B cell (primary cell): ENCODE data around the gene KLHL7. TPM values are rescaled to one million over a fixed set of nuclear protein-coding genes. Genes with fewer than 3 reads are reported as not detected.
"Not testable (repeated sequence)": the region's sequence is repeated elsewhere in the genome, so short reads cannot be mapped to it uniquely, and the experiment has no call there.

ENCODE experiments used
- ATAC-seq: fragments of 200-7000 bp; cut with Tn5 transposase; one replicate; pipeline ENCODE4 v1.10.0; 2021; ENCODE audit warnings: low read depth, mild to moderate bottlenecking, moderate number of reproducible peaks, moderate library complexity
- CTCF ChIA-PET: fragments of 350-600 bp; sonication (Branson Sonifier 250); formaldehyde crosslinking; loops from one replicate; lab custom pipeline; 2021; ENCODE audit warnings: antibody characterized with exemption, inconsistent platforms; lab: Charles Lee
- POLR2A ChIA-PET: fragments of 350-600 bp; sonication (Branson Sonifier 250); formaldehyde crosslinking; loops from one replicate; lab custom pipeline; 2021; ENCODE audit warnings: antibody characterized with exemption; lab: Charles Lee
- DNase-seq: peaks from one replicate; pipeline ENCODE4 v3.0.0; 2013
- H2AFZ ChIP-seq: 2 replicates; pipeline ENCODE4 v1.6.1; 2012; ENCODE audit warnings: mild to moderate bottlenecking, low read depth, low read length; ENCODE audit not compliant: insufficient read depth, poor library complexity, severe bottlenecking
- H3K27ac ChIP-seq, 2 donors: 1 replicate in 1 of 2; 2 replicates in 1 of 2; pipeline ENCODE4 v1.5.1; 2012 to 2013; ENCODE audit warnings: low read length in 2 of 2, mild to moderate bottlenecking in 2 of 2, moderate library complexity in 1 of 2
- H3K27me3 ChIP-seq, 4 experiments: fragments of 200-600 bp in 1 of 4; sonication (generic) in 1 of 4; replicated peaks in 1 of 4; 1 replicate in 2 of 4; 2 replicates in 2 of 4; pipeline versions ENCODE4 v1.6.1 to v1.7.0; 2013 to 2016; ENCODE audit warnings: low read length in 3 of 4, mild to moderate bottlenecking in 2 of 4, mixed read lengths in 1 of 4, moderate library complexity in 1 of 4; ENCODE audit not compliant: insufficient read depth in 4 of 4, control insufficient read depth in 3 of 4; ENCODE audit errors: control extremely low read depth in 1 of 4
- H3K36me3 ChIP-seq, 2 experiments: replicated peaks in 1 of 2; 1 replicate in 1 of 2; 2 replicates in 1 of 2; pipeline versions ENCODE4 v1.6.1 to v1.7.1; 2013; ENCODE audit warnings: low read length in 1 of 2; ENCODE audit not compliant: insufficient read depth in 2 of 2, control insufficient read depth in 1 of 2; ENCODE audit errors: control extremely low read depth in 1 of 2, extremely low read depth in 1 of 2
- H3K4me1 ChIP-seq, 2 donors: fragments of 200-600 bp in 1 of 2; sonication (generic) in 1 of 2; 1 replicate in 1 of 2; 2 replicates in 1 of 2; pipeline versions ENCODE4 v1.5.1 to v1.6.1; 2013 to 2017; ENCODE audit warnings: low read length in 2 of 2; ENCODE audit not compliant: control insufficient read depth in 2 of 2, insufficient read depth in 2 of 2
- H3K4me2 ChIP-seq: replicated peaks from 2 replicates; pipeline ENCODE3; 2012; ENCODE audit warnings: mild to moderate bottlenecking, low read depth, low read length; ENCODE audit not compliant: poor library complexity, severe bottlenecking
- H3K4me3 ChIP-seq, 5 experiments: fragments of 200-600 bp in 1 of 5; sonication (generic) in 1 of 5; 1 replicate in 3 of 5; 2 replicates in 2 of 5; pipeline versions ENCODE4 v1.5.1 to v1.7.0; 2011 to 2016; ENCODE audit warnings: low read length in 4 of 5, mild to moderate bottlenecking in 4 of 5, low read depth in 2 of 5, control low read depth in 1 of 5, moderate library complexity in 1 of 5; ENCODE audit not compliant: insufficient read depth in 1 of 5; ENCODE audit errors: control extremely low read depth in 1 of 5, extremely low read depth in 1 of 5
- H3K79me2 ChIP-seq: fragments of 200-600 bp; sonication (generic); one replicate; pipeline ENCODE4 v1.6.0; 2016; ENCODE audit warnings: low read length; ENCODE audit not compliant: control insufficient read depth, insufficient read depth
- H3K9ac ChIP-seq: fragments of 200-600 bp; sonication (generic); 2 replicates; pipeline ENCODE4 v1.6.1; 2017; ENCODE audit warnings: mild to moderate bottlenecking, low read length, moderate library complexity
- H3K9me3 ChIP-seq, 3 donors: one replicate each; pipeline versions ENCODE4 v1.6.1 to v1.7.1; 2013; ENCODE audit warnings: low read length in 2 of 3; ENCODE audit not compliant: control insufficient read depth in 2 of 3, insufficient read depth in 1 of 3; ENCODE audit errors: control extremely low read depth in 1 of 3
- H4K20me1 ChIP-seq: 2 replicates; pipeline ENCODE4 v1.6.0; 2012; ENCODE audit warnings: mild to moderate bottlenecking, low read length; ENCODE audit not compliant: insufficient read depth, control insufficient read depth, poor library complexity, severe bottlenecking
- H3K27ac Mint-ChIP-seq: one replicate; pipeline ENCODE4 v1.8.0; 2021; ENCODE audit warnings: mixed read lengths
- H3K27me3 Mint-ChIP-seq: one replicate; pipeline ENCODE4 v1.8.0; 2021; ENCODE audit warnings: mixed read lengths
- H3K4me1 Mint-ChIP-seq: one replicate; pipeline ENCODE4 v1.8.0; 2021; ENCODE audit warnings: mixed read lengths
- H3K4me3 Mint-ChIP-seq: one replicate; pipeline ENCODE4 v1.8.0; 2021; ENCODE audit warnings: mixed read lengths
- H3K9me3 Mint-ChIP-seq: one replicate; pipeline ENCODE4 v1.8.0; 2022; ENCODE audit warnings: mixed read lengths; ENCODE audit not compliant: insufficient read depth
- EZH2 ChIP-seq: IDR thresholded peaks from 2 replicates; pipeline ENCODE4 v1.6.1; 2012; ENCODE audit warnings: borderline replicate concordance, low read depth, mild to moderate bottlenecking, moderate library complexity, low read length; ENCODE audit not compliant: insufficient read depth, poor library complexity, severe bottlenecking
- WGBS: methylation state at CpG from one replicate; pipeline ENCODE4 v1.1.5; 2013; ENCODE audit warnings: missing lambda C conversion rate; ENCODE audit not compliant: insufficient coverage; 5-methylcytosine and 5-hydroxymethylcytosine counted together
- intact Hi-C: fragments of 100-400 bp; cut with micrococcal nuclease; formaldehyde crosslinking; loops from one replicate; pipeline ENCODE4 v1.10.0; 2022
- polyA plus RNA-seq: library from polyadenylated mRNA; depleted of rRNA; stranded (reverse); fragments of >200 nt; gene quantifications from 2 replicates; pipeline ENCODE4 v1.2.3, GENCODE V29; 2012
- total RNA-seq, 2 donors: library from RNA; stranded (reverse); fragments of 120-200 nt in 1 of 2; gene quantifications; 1 replicate in 1 of 2; 2 replicates in 1 of 2; pipeline versions ENCODE4 v1.2.3 to v1.2.4, GENCODE V29; 2013 to 2022

Gene KLHL7
- total and polyA plus RNA-seq, 2 donors (not counting 1 experiment from before 2014, with no cell fraction given), result 9.2 to 22.8 TPM

- H3K36me3 ChIP-seq, result peaks cover 14 to 47% of the 10 kb centered on the region in 2 experiments
- ChIA-PET CTCF (no interaction called here), POLR2A (no interaction called here)
- H3K4me2 ChIP-seq, result no peak overlapping the region
- no peaks in the 10 kb centered on the region for H3K27me3 Mint-ChIP-seq
- no peak overlapping the region for H3K9ac ChIP-seq
- H2AFZ ChIP-seq, result no peak overlapping the region
- no peaks in the 10 kb centered on the region for H3K4me1 Mint-ChIP-seq
- TF ChIP-seq EZH2, result no peak
- no peaks in the 10 kb centered on the region for H3K9me3 ChIP-seq
- no peak overlapping the region for H3K4me3 ChIP-seq
- ATAC-seq (no peak), DNase-seq (no peak)
- no CpG with 5 or more reads among the region's 5 CpGs for WGBS
- H3K79me2 ChIP-seq, result no peaks in the 10 kb centered on the region
- no peak overlapping the region for H3K4me3 Mint-ChIP-seq
- no peak overlapping the region for H3K27ac Mint-ChIP-seq
- peaks cover 4% of the 10 kb centered on the region for H4K20me1 ChIP-seq
- H3K9me3 Mint-ChIP-seq, result no peaks in the 10 kb centered on the region
- H3K27ac ChIP-seq, result no peak overlapping the region
- intact Hi-C loops, result no loop called here
- no peaks in the 10 kb centered on the region for H3K27me3 ChIP-seq
- no peaks in the 10 kb centered on the region for H3K4me1 ChIP-seq
Measured at GRCh38 chr7:23196306-23196705, 90.7 kb downstream of the KLHL7 start.

GRCh38 chr7:23197745-23198144, 92.2 kb downstream of the KLHL7 start:
- H3K27ac Mint-ChIP-seq, H3K27ac ChIP-seq, CTCF ChIA-PET, H4K20me1 ChIP-seq, H3K79me2 ChIP-seq, H2AFZ ChIP-seq, H3K4me1 ChIP-seq, DNase-seq, POLR2A ChIA-PET, H3K27me3 ChIP-seq, H3K9me3 Mint-ChIP-seq, H3K27me3 Mint-ChIP-seq, ATAC-seq, H3K4me1 Mint-ChIP-seq, H3K4me3 Mint-ChIP-seq, intact Hi-C loops, H3K4me3 ChIP-seq, H3K9me3 ChIP-seq, H3K4me2 ChIP-seq, H3K9ac ChIP-seq: not testable (repeated sequence)
- WGBS, result no CpG with 5 or more reads among the region's 5 CpGs
- peaks cover 12 to 47% of the 10 kb centered on the region in 2 experiments for H3K36me3 ChIP-seq
